HG03103 (cell line): ENCODE measurements around the gene ZDHHC12.

Experiments
- ATAC-seq: cut with Tn5 transposase; IDR thresholded peaks from one replicate; pipeline ENCODE4 v1.9.1; 2021; ENCODE audit warnings: low read depth; ENCODE audit not compliant: unreplicated experiment

Gene ZDHHC12

GRCh38 chr9:128731093-128731492 is 7.2 kb upstream of the ZDHHC12 start:
- ATAC-seq: no peak

DNA sequence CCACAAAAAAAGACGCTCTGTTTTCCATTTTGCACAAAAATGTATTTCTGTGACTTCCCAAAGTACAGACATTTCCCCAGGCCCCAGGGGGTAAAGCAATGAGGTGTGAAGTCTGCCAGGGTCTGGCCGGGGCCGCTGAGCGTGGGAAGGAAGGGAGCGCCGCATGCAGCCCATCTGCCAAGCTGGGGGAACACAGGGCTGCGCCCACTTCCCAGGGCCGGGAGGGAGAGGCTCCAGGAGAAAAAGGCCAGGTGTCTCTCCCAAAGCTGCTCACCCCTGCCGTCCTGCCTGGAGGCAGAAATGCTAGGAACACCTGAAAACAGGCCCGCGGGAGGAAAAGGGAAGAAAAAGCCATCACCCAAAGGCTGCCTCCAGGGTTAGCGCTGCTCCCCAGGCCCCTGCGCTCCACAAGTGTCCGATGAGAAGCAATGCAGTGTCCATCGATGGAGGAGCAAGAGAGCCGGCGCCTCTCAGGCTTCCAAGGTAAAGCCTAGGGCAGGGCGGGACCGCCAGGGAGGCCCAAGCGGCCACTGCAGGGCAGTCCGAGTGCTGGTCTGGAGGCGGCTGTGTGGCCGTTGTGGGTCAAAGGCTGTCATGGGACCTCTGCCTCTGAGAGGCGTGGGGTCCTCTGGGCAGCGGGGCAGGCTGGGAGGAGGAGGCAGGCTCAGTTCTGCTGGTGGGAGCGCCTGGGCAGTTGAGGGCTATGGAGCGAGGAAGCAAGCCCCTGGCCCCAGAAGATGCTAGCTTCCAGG is 6.0 kb upstream of the ZDHHC12 start:
- no peak for ATAC-seq

DNA sequence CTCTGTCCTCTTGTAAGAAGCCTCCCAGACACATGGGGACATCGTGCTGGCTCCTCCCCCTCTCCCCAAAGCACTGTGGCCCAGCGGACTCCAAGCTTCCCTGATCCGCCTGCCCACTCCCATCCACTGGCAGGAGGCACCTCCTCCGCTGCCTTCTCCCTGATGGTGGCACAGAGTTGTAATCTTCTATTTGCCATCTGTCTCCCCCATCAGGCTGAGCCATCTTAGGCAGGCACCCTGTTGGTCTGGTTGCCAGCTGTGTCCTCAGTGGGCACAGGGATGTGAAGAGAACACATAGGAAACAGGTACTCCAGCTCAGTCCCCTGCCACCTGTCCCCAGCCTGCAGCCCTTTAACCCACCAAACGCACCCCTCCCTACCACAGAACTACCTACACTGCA is 5.4 kb upstream of the ZDHHC12 start:
- ATAC-seq: no peak

GRCh38 chr9:128728298-128728697 is 4.4 kb upstream of the ZDHHC12 start:
- no peak for ATAC-seq

DNA sequence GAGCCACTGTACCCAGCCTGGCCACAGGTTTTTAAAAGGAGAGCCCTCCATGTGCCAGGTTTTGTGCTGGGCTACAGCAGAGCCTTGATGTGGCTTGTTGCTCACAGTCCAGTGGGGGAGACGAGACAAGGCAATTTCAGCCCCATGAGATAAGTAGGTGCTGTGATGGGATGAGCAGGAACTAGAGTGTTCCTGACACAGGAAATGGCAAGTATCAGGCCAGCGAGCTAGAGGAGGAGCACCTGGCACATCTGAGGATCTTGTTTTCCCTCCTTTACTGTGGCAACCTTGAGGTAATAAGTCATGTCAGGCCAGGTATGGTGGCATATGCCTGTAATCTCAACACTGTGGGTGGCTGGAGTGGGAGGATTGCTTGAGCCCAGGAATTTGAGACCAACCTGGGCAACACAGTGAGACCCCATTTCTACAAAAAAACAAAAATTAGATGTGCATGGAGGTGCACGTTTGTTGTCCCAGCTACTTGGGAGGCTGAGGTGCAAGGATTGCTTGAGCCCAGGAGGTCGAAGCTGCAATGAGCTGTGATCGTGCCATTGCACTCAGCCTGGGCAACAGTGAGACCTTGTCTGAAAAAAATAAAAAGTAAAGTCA is 3.8 kb upstream of the ZDHHC12 start:
- no peak for ATAC-seq

DNA sequence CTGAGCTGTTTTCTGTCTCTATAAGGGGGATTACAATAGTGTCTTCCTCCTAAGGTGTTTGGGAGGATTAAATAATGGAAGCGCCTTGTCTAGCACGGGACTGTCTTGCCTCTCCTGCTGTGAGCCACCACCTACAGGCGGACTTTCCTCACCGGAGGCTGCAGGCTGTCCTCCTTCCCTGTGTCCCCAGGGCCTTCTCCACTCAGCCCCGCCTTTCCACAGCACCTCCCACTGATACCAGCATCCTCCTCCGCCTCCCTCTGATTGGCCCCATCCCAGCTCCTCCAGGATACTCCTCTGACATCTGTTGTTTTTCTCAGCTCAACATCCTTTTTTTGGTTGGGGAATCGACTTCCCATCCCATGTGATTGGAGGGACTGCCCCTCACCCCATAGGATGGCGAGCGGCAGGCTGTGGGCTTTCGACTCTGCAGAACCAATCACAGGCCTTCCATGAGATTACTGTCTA is 851 bp upstream of the ZDHHC12 start:
- no peak for ATAC-seq

DNA sequence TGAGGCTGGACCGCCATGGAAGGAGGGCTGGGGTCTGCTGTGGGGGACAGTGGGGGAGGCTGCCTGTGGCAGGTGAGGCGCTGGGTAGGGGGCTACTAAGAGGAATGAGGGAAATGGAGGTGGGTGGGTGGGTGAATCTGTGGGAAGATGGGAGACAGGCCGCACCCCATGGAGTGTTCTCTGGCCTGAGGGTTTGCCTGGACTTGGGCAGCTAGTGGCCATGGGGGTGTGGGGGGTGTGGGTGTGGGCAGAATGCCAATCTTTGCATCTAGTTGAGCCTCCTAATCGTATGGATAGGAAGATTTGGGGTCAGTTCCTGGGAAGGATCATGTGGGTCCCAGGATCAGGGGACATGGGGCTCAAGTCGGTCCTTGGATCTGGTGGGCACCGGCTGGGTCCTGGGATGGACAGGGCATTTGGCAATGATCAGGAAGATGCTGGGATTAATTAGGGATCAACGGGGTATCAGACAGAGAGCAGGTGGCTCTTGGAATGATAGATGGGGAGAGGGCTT is 518 bp downstream of the ZDHHC12 start:
- ATAC-seq: no peak

GRCh38 chr9:128722380-128723351 is 1.3 kb downstream of the ZDHHC12 start:
- no peak for ATAC-seq

DNA sequence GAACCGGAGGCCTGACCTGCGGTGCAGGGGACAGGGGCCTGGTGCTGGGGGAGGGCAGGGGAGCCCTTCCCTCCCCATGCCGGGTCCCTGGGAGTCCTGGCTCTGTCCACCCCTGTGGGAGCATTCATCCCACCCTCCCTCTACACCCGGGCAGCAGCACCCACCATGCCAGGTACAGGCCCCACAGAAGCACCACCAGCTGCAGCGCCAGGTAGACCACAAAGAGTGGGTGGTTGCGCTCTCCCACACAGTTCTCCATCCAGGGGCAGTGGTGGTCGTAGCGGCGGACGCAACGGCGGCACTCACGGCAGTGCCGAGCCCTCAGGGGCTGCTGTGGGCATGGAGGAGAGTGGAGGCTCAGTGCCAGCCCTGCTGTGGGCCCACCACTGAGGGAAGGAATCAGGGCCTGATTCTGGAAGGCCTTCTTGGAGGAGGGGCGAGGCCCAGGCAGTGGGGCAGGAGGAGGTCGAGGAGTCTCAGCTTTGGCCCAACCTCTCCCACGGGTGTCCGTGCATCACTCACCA is 2.4 kb downstream of the ZDHHC12 start:
- ATAC-seq: no peak

GRCh38 chr9:128720841-128721486 is 3.0 kb downstream of the ZDHHC12 start:
- ATAC-seq: no peak

DNA sequence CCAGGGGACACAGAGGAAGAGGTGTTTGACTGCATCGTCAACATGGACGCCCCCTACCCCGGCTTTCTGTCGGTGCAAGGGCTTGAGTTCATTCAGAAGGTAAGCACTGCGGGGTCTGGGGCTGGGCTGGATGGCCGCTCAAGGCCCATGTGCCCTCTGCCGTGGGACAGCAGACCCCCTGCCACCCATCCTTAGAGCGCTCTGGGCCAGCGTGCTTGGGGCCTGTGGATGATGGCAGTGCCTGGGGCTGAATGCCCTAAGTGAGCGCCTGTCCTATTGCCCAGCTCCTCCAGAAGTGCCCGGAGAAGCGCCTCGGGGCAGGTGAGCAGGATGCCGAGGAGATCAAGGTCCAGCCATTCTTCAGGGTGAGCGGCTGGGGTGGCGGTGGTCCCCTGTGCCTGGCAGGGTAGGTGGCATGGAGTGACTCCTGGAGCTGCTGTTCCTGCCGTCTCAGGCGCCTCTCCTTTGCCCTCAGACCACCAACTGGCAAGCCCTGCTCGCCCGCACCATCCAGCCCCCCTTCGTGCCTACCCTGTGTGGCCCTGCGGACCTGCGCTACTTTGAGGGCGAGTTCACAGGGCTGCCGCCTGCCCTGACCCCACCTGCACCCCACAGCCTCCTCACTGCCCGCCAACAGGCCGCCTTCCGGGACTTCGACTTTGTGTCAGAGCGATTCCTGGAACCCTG is 3.9 kb downstream of the ZDHHC12 start:
- ATAC-seq: no peak

DNA sequence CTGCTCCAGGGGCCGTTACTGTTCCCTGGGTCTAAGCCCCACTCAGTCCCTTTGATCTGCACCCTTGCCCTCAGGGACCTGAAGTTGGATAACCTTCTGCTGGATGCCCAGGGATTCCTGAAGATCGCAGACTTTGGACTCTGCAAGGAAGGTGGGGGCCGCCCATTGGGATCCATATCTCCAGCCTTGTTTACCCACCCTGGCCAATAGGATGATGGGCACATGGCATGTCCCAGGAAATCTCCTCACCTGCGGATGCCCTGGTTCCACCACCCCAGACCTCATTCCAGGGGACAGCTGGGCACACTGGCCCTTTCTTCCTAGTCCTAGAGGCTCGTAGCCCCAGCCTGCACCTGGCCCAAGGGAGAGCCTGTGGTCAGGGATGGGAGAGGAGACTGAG is 5.5 kb downstream of the ZDHHC12 start:
- no peak for ATAC-seq

DNA sequence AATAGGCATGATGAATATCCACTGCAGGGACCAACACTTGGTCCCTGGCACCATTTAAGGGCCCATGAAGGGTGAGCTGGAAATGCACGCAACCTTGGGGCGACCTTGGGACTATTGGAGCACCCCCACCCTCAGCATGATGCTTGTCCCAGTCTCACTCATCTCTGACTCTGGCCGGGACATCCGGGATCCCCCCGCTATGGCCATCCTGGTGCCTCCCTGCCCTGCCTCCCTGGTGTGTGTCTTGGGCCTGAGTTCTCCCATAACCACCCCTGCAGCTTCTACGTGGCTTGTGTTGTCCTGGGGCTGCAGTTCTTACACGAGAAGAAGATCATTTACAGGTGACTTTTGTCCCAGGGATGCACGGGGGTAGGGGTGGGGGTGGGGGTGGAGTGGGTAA is 5.9 kb downstream of the ZDHHC12 start:
- ATAC-seq: no peak

GRCh38 chr9:128716581-128717254 is 7.2 kb downstream of the ZDHHC12 start:
- ATAC-seq: no peak

- ATAC-seq: no peak
These were observed 8.5 kb downstream of the ZDHHC12 start for GRCh38 chr9:128715436-128715750.

- ATAC-seq: no peak
These were observed 9.1 kb downstream of the ZDHHC12 start for GRCh38 chr9:128714586-128715435.

- no peak for ATAC-seq
These were observed 9.9 kb downstream of the ZDHHC12 start for GRCh38 chr9:128713941-128714573.

- no peak for ATAC-seq
These were observed 10.5 kb downstream of the ZDHHC12 start for GRCh38 chr9:128713411-128713780.
